MG63 (cell line): ENCODE data around the gene CARNS1. TPM values are rescaled to one million over a fixed set of nuclear protein-coding genes. Genes with fewer than 3 reads are reported as not detected.
A peak's percentile ranks its signal among the peaks of the same experiment; 100 is the strongest.
"Not testable (repeated sequence)": the region's sequence is repeated elsewhere in the genome, so short reads cannot be mapped to it uniquely, and the experiment has no call there.

Experiments
- DNase-seq: peaks from one replicate; pipeline ENCODE4 v3.0.0-alpha.2; 2020
- H3K27me3 ChIP-seq: fragments of 250-450 bp; sonication (Bioruptor Pico); 2 replicates; pipeline ENCODE4 v1.5.1; 2020; ENCODE audit warnings: mild to moderate bottlenecking, moderate library complexity
- H3K36me3 ChIP-seq: fragments of 250-450 bp; sonication (Bioruptor Pico); 2 replicates; pipeline ENCODE4 v1.5.1; 2020; ENCODE audit warnings: mild to moderate bottlenecking, moderate library complexity
- H3K4me3 ChIP-seq: fragments of 250-450 bp; sonication (Bioruptor Pico); 2 replicates; pipeline ENCODE4 v1.5.1; 2020; ENCODE audit warnings: mild to moderate bottlenecking, moderate library complexity
- H3K9me3 ChIP-seq: fragments of 250-450 bp; sonication (Bioruptor Pico); 2 replicates; pipeline ENCODE4 v1.5.1; 2020; ENCODE audit warnings: mild to moderate bottlenecking, moderate library complexity
- total RNA-seq: library from RNA; depleted of rRNA; stranded (reverse); fragments of >200 nt; shearing (Covaris generic); gene quantifications from 2 replicates; pipeline ENCODE4 v1.2.3, GENCODE V29; 2014; ENCODE audit warnings: low replicate concordance

Gene CARNS1
- total RNA-seq, 1 experiment from 2014 or later: not detected

- Histone ChIP-seq H3K36me3 (peaks cover 38% of the 10 kb centered on the region), H3K4me3 (peak overlapping the region; percentile 34)
- H3K27me3 ChIP-seq, DNase-seq, H3K9me3 ChIP-seq: not testable (repeated sequence)
Observed at GRCh38 chr11:67402192-67402839, 13.2 kb upstream of the CARNS1 start.

- not testable (repeated sequence) for H3K27me3 ChIP-seq, H3K4me3 ChIP-seq, H3K9me3 ChIP-seq, DNase-seq
- H3K36me3 ChIP-seq: peaks cover 31% of the 10 kb centered on the region
Observed at GRCh38 chr11:67403085-67403484, 12.4 kb upstream of the CARNS1 start.

- Histone ChIP-seq H3K36me3 (peaks cover 15% of the 10 kb centered on the region), H3K9me3 (no peaks in the 10 kb centered on the region), H3K27me3 (no peaks in the 10 kb centered on the region), H3K4me3 (no peak overlapping the region)
- DNase-seq: no peak
Observed at GRCh38 chr11:67404515-67405195, 10.8 kb upstream of the CARNS1 start.

- H3K4me3 ChIP-seq: no peak overlapping the region
- H3K36me3 ChIP-seq: peaks cover 10% of the 10 kb centered on the region
- no peaks in the 10 kb centered on the region for H3K9me3 ChIP-seq
- DNase-seq: no peak
- no peaks in the 10 kb centered on the region for H3K27me3 ChIP-seq
Observed at GRCh38 chr11:67405196-67405567, 10.3 kb upstream of the CARNS1 start.

- no peaks in the 10 kb centered on the region for H3K9me3 ChIP-seq
- no peak overlapping the region for H3K4me3 ChIP-seq
- H3K36me3 ChIP-seq: peaks cover 5% of the 10 kb centered on the region
- H3K27me3 ChIP-seq: no peaks in the 10 kb centered on the region
- no peak for DNase-seq
Observed at GRCh38 chr11:67405688-67406339, 9.7 kb upstream of the CARNS1 start.

GRCh38 chr11:67406420-67406968, 9.0 kb upstream of the CARNS1 start:
- no peaks in the 10 kb centered on the region for H3K9me3 ChIP-seq
- no peaks in the 10 kb centered on the region for H3K27me3 ChIP-seq
- no peaks in the 10 kb centered on the region for H3K36me3 ChIP-seq
- no peak overlapping the region for H3K4me3 ChIP-seq
- DNase-seq: no peak

GRCh38 chr11:67406969-67407687, 8.3 kb upstream of the CARNS1 start:
- Histone ChIP-seq H3K27me3 (no peaks in the 10 kb centered on the region), H3K36me3 (no peaks in the 10 kb centered on the region), H3K9me3 (no peaks in the 10 kb centered on the region), H3K4me3 (no peak overlapping the region)
- no peak for DNase-seq

GRCh38 chr11:67407688-67408163, 7.8 kb upstream of the CARNS1 start:
- Histone ChIP-seq H3K27me3 (no peaks in the 10 kb centered on the region), H3K9me3 (no peaks in the 10 kb centered on the region), H3K4me3 (no peak overlapping the region), H3K36me3 (no peaks in the 10 kb centered on the region)
- no peak for DNase-seq

- H3K36me3 ChIP-seq: no peaks in the 10 kb centered on the region
- no peaks in the 10 kb centered on the region for H3K9me3 ChIP-seq
- H3K27me3 ChIP-seq: no peaks in the 10 kb centered on the region
- H3K4me3 ChIP-seq: no peak overlapping the region
- DNase-seq: no peak
Observed at GRCh38 chr11:67408437-67409200, 6.9 kb upstream of the CARNS1 start.

GRCh38 chr11:67409261-67409666, 6.2 kb upstream of the CARNS1 start:
- Histone ChIP-seq H3K4me3 (no peak overlapping the region), H3K36me3 (no peaks in the 10 kb centered on the region), H3K9me3 (no peaks in the 10 kb centered on the region), H3K27me3 (no peaks in the 10 kb centered on the region)
- no peak for DNase-seq

GRCh38 chr11:67409781-67410368, 5.6 kb upstream of the CARNS1 start:
- no peaks in the 10 kb centered on the region for H3K27me3 ChIP-seq
- no peak overlapping the region for H3K4me3 ChIP-seq
- H3K36me3 ChIP-seq: no peaks in the 10 kb centered on the region
- no peak for DNase-seq
- no peaks in the 10 kb centered on the region for H3K9me3 ChIP-seq

- Histone ChIP-seq H3K27me3 (no peaks in the 10 kb centered on the region), H3K36me3 (no peaks in the 10 kb centered on the region), H3K9me3 (no peaks in the 10 kb centered on the region), H3K4me3 (no peak overlapping the region)
- DNase-seq: no peak
Observed at GRCh38 chr11:67410369-67410831, 5.1 kb upstream of the CARNS1 start.

GRCh38 chr11:67410984-67411784, 4.3 kb upstream of the CARNS1 start:
- Histone ChIP-seq H3K27me3 (no peaks in the 10 kb centered on the region), H3K36me3 (no peaks in the 10 kb centered on the region), H3K9me3 (no peaks in the 10 kb centered on the region), H3K4me3 (no peak overlapping the region)
- DNase-seq: no peak

GRCh38 chr11:67411785-67412152, 3.7 kb upstream of the CARNS1 start:
- no peaks in the 10 kb centered on the region for H3K27me3 ChIP-seq
- no peaks in the 10 kb centered on the region for H3K9me3 ChIP-seq
- no peak for DNase-seq
- no peaks in the 10 kb centered on the region for H3K36me3 ChIP-seq
- no peak overlapping the region for H3K4me3 ChIP-seq

- Histone ChIP-seq H3K4me3 (no peak overlapping the region), H3K27me3 (no peaks in the 10 kb centered on the region), H3K9me3 (no peaks in the 10 kb centered on the region), H3K36me3 (no peaks in the 10 kb centered on the region)
- DNase-seq: no peak
Observed at GRCh38 chr11:67412495-67413179, 2.8 kb upstream of the CARNS1 start.
